BLaER1 (cell line): ENCODE measurements around the gene ALKBH1.
"Not testable (repeated sequence)": the region's sequence is repeated elsewhere in the genome, so short reads cannot be mapped to it uniquely, and the experiment has no call there.

ENCODE experiments used
- H3K27ac ChIP-seq: shearing (Covaris generic); formaldehyde crosslinking; 2 replicates; pipeline ENCODE4 v1.8.1; 2022
- H3K27me3 ChIP-seq: shearing (Covaris generic); formaldehyde crosslinking; 2 replicates; pipeline ENCODE4 v1.8.1; 2022
- H3K36me3 ChIP-seq: shearing (Covaris generic); formaldehyde crosslinking; 2 replicates; pipeline ENCODE4 v1.8.1; 2022
- H3K4me1 ChIP-seq: shearing (Covaris generic); formaldehyde crosslinking; 2 replicates; pipeline ENCODE4 v1.8.1; 2022
- H3K4me2 ChIP-seq: shearing (Covaris generic); formaldehyde crosslinking; 2 replicates; pipeline ENCODE4 v1.8.1; 2022
- H3K4me3 ChIP-seq: shearing (Covaris generic); formaldehyde crosslinking; 2 replicates; pipeline ENCODE4 v1.8.1; 2022
- H3K9ac ChIP-seq: shearing (Covaris generic); formaldehyde crosslinking; 2 replicates; pipeline ENCODE4 v1.8.1; 2022
- H3K9me3 ChIP-seq: shearing (Covaris generic); formaldehyde crosslinking; 2 replicates; pipeline ENCODE4 v1.8.1; 2022
- H4K20me1 ChIP-seq: shearing (Covaris generic); formaldehyde crosslinking; 2 replicates; pipeline ENCODE4 v1.8.1; 2022
- Cebpa-rat ChIP-seq: shearing (Covaris generic); IDR thresholded peaks from 2 replicates; pipeline ENCODE4 v1.8.1; 2022

Gene ALKBH1

DNA sequence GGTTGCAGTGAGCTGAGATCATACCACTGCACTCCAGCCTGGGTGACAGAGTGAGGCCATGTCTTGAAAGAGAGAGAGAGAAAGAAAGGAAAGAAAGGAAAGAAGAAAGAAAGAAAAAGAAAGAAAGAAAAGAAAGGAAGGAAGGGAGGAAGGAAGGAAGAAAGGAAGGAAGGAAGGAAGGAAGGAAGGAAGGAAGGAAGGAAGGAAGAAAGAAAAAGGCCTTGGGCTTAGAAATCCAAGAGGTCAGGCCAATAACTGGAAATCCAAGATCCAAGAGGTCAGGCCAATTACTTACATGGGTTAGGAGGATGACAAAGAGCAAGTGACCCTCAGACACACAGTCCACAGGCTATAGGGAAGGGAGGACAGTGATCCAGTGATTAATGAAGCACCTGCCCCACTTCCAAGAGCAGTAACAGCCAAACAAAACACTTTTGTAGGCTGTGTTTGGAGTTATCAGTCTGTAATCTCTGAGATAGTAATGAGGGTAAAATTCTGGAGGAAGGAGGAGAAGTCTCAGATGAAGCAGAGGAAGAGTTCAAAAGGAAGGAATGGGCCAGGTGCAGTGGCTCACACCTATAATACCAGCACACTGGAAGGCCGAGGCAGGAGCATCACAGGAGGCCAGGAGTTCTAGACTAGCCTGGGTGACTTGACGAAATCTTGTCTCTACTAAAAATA is 59.2 kb downstream of the ALKBH1 start:
- no peak for TF ChIP-seq Cebpa-rat

GRCh38 chr14:77647853-77648252 is 60.0 kb downstream of the ALKBH1 start:
- H3K9ac ChIP-seq: no peak overlapping the region
- H3K27me3 ChIP-seq: no peaks in the 10 kb centered on the region
- no peak for TF ChIP-seq Cebpa-rat
- H3K4me1 ChIP-seq: peaks cover 6% of the 10 kb centered on the region; the same call in 1 of the 2 replicates
- no peak overlapping the region for H3K4me3 ChIP-seq
- H3K4me2 ChIP-seq: no peak overlapping the region
- H3K9me3 ChIP-seq: peaks cover 9% of the 10 kb centered on the region; the same call in 1 of the 2 replicates
- no peaks in the 10 kb centered on the region for H3K36me3 ChIP-seq
- H3K27ac ChIP-seq: no peak overlapping the region
- H4K20me1 ChIP-seq: no peaks in the 10 kb centered on the region

More for the DNA sequence above, 59.2 kb downstream of the ALKBH1 start:
- H3K4me1 ChIP-seq: peaks cover 14% of the 10 kb centered on the region
- no peaks in the 10 kb centered on the region for H3K27me3 ChIP-seq
- peaks cover 9% of the 10 kb centered on the region; the same call in 1 of the 2 replicates for H3K9me3 ChIP-seq
- H3K27ac ChIP-seq: no peak overlapping the region
- H4K20me1 ChIP-seq: no peaks in the 10 kb centered on the region
- H3K4me3 ChIP-seq: no peak overlapping the region
- no peak overlapping the region for H3K9ac ChIP-seq
- H3K36me3 ChIP-seq: no peaks in the 10 kb centered on the region
- no peak overlapping the region for H3K4me2 ChIP-seq

DNA sequence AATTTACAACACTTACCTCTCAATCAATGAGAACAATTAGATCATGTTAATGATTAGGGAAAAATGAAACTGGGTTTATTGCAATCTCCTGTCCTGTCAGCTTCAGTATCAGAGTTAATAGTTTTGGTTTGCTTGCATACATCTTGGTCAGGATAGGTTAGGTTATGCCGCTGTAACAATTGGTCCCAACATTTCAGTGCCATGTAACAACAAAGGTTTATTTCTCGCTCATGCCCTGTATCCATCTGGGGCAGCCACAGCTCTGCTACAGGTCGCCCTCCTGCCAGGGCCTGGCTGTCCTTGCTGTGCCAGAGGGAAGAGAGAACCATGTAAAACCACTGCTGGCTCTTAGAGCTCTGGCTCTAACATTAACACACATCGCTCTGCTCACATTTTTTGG is 60.9 kb downstream of the ALKBH1 start:
- Histone ChIP-seq H3K36me3 (no peaks in the 10 kb centered on the region), H3K27ac (no peak overlapping the region), H3K9me3 (peaks cover 13% of the 10 kb centered on the region; the same call in 1 of the 2 replicates), H4K20me1 (no peaks in the 10 kb centered on the region), H3K4me1 (peaks cover 3% of the 10 kb centered on the region), H3K4me3 (no peak overlapping the region), H3K4me2 (no peak overlapping the region), H3K27me3 (peaks cover 7% of the 10 kb centered on the region), H3K9ac (no peak overlapping the region)
- no peak for TF ChIP-seq Cebpa-rat

- H3K9me3 ChIP-seq: peaks cover 22% of the 10 kb centered on the region; the same call in 1 of the 2 replicates
- TF ChIP-seq Cebpa-rat: no peak
- peaks cover 17% of the 10 kb centered on the region for H3K27me3 ChIP-seq
- H4K20me1 ChIP-seq: no peaks in the 10 kb centered on the region
- H3K36me3 ChIP-seq: no peaks in the 10 kb centered on the region
- no peak overlapping the region for H3K27ac ChIP-seq
- H3K4me1 ChIP-seq: peaks cover 12% of the 10 kb centered on the region
- no peak overlapping the region for H3K4me3 ChIP-seq
- no peak overlapping the region for H3K4me2 ChIP-seq
- H3K9ac ChIP-seq: no peak overlapping the region
Measured at GRCh38 chr14:77645520-77646230, 62.1 kb downstream of the ALKBH1 start.

GRCh38 chr14:77642407-77642806 is 65.4 kb downstream of the ALKBH1 start:
- Histone ChIP-seq H3K4me3 (no peak overlapping the region), H3K27me3 (peaks cover 17% of the 10 kb centered on the region), H3K9me3 (peaks cover 27% of the 10 kb centered on the region; the same call in 1 of the 2 replicates), H3K9ac (no peak overlapping the region), H4K20me1 (no peaks in the 10 kb centered on the region), H3K27ac (no peak overlapping the region), H3K36me3 (no peaks in the 10 kb centered on the region), H3K4me1 (peaks cover 12% of the 10 kb centered on the region), H3K4me2 (no peak overlapping the region)
- no peak for TF ChIP-seq Cebpa-rat

DNA sequence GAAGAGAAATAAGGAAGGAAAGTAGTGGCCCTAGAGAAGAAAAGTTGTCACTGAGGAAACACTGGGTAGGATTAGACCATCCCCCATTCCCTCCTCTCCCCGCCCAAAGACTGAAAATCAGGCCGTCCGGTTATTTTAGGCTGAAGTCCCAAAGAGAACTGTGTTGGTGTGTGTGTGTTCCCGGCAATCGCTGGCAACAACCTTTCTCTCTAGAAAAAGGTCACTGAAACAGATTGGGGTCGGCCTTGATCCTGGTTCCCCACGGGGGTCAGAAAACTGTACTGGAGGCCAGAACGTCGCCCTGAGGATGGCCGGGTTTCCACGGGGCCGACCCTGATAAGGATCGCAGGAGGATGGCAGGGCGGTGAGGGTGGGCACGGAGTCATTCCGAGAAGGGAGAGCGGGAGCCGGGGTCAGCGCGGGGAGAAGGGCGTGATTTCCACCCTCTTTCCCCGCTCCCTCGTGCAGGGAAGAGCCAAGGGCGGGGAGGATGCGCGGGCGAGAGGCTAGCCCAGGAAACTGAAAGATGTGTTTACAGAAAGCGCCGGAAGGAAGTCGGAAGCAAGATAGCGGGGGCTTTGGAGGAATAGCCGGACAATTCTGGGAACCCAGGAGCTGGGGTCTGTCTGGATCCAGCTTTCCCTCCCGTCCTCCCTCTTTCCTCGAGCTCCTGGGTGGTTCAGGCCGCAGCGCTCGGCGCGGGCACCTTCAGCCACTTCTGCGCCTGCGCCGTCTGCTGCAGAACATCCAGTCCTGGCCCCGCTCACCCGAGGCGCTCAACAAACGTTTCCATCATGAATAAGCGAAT is 66.1 kb downstream of the ALKBH1 start:
- TF ChIP-seq Cebpa-rat: no peak
- Histone ChIP-seq H3K27me3 (peaks cover 17% of the 10 kb centered on the region), H3K9ac (no peak overlapping the region), H3K27ac (no peak overlapping the region), H3K36me3 (no peaks in the 10 kb centered on the region), H3K4me2 (peak overlapping the region; percentile 59), H4K20me1 (no peaks in the 10 kb centered on the region), H3K4me3 (no peak overlapping the region), H3K9me3 (peaks cover 29% of the 10 kb centered on the region; the same call in 1 of the 2 replicates), H3K4me1 (peaks cover 12% of the 10 kb centered on the region)

GRCh38 chr14:77640756-77641533 is 66.9 kb downstream of the ALKBH1 start:
- no peak overlapping the region for H3K4me3 ChIP-seq
- H3K27me3 ChIP-seq: peaks cover 17% of the 10 kb centered on the region
- H3K4me1 ChIP-seq: peaks cover 12% of the 10 kb centered on the region
- no peak overlapping the region for H3K9ac ChIP-seq
- peak overlapping the region; percentile 59 for H3K4me2 ChIP-seq
- no peak overlapping the region for H3K27ac ChIP-seq
- no peaks in the 10 kb centered on the region for H4K20me1 ChIP-seq
- H3K36me3 ChIP-seq: no peaks in the 10 kb centered on the region
- no peak for TF ChIP-seq Cebpa-rat
- H3K9me3 ChIP-seq: peaks cover 29% of the 10 kb centered on the region; the same call in 1 of the 2 replicates

- Histone ChIP-seq H4K20me1 (no peaks in the 10 kb centered on the region), H3K4me2 (no peak overlapping the region), H3K9ac (no peak overlapping the region), H3K36me3 (no peaks in the 10 kb centered on the region), H3K4me3 (no peak overlapping the region), H3K27ac (no peak overlapping the region), H3K9me3 (peaks cover 39% of the 10 kb centered on the region), H3K4me1 (peaks cover 12% of the 10 kb centered on the region), H3K27me3 (peaks cover 17% of the 10 kb centered on the region)
- TF ChIP-seq Cebpa-rat: no peak
Measured at GRCh38 chr14:77638771-77639171, 69.1 kb downstream of the ALKBH1 start.

DNA sequence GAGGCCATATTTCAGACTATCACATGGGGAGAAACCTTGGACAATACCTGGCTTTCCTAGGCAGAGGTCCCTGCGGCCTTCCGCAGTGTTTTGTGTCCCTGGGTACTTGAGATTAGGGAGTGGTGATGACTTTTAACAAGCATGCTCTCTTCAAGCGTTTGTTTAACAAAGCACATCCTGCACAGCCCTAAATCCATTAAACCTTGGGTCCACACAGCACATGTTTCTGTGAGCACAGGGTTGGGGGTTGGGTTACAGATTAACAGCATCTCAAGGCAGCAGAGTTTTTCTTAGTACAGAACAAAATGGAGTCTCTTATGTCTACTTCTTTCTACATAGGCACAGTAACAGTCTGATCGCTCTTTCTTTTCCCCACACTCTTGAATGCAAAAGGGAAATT is 72.0 kb downstream of the ALKBH1 start:
- peaks cover 46% of the 10 kb centered on the region for H3K9me3 ChIP-seq
- not testable (repeated sequence) for H4K20me1 ChIP-seq, H3K27ac ChIP-seq, H3K36me3 ChIP-seq, H3K4me2 ChIP-seq, H3K27me3 ChIP-seq, H3K4me3 ChIP-seq, H3K4me1 ChIP-seq, H3K9ac ChIP-seq

DNA sequence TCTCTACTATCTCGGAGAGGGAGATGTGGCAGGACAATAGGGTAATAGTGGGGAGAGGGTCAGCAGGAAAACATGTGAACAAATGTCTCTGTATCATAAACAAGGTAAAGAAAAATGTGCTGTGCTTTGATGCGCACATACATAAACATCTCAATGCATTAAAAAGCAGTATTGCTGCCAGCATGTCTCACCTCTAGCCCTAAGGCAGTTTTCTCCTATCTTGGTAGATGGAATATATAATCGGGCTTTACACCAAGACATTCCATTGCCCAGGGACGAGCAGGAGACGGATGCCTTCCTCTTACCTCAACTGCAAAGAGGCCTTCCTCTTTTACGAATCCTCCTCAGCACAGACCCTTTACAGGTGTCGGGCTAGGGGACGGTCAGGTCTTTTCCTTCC is 72.4 kb downstream of the ALKBH1 start:
- not testable (repeated sequence) for H3K4me2 ChIP-seq, H3K27me3 ChIP-seq, H3K36me3 ChIP-seq, H3K9ac ChIP-seq, H3K27ac ChIP-seq, H3K4me3 ChIP-seq, H3K4me1 ChIP-seq, H4K20me1 ChIP-seq
- peaks cover 46% of the 10 kb centered on the region for H3K9me3 ChIP-seq
